AG20443 (cell line): ENCODE results near the gene PCLO.

Experiments used
- DNase-seq: peaks from one replicate; pipeline ENCODE4 v3.0.0; 2012; ENCODE audit warnings: low spot score, mixed read lengths

The PCLO gene

GRCh38 chr7:83162402-83163256 lies at the start of gene PCLO:
Gene PCLO (minus strand): TSS chr7:83162884. CDS start chr7:83162592, 292 bp downstream.
- peak; percentile 55 for DNase-seq

GRCh38 chr7:83211685-83212084 lies 49.0 kb upstream of the PCLO start:
- no peak for DNase-seq

GRCh38 chr7:83210479-83210878 lies 47.8 kb upstream of the PCLO start:
- DNase-seq: no peak

- no peak for DNase-seq
Observed at GRCh38 chr7:83204715-83205114, 42.0 kb upstream of the PCLO start.

GRCh38 chr7:83201355-83201754 lies 38.7 kb upstream of the PCLO start:
- no peak for DNase-seq

GRCh38 chr7:83190659-83191389 lies 28.1 kb upstream of the PCLO start:
- DNase-seq: no peak

- no peak for DNase-seq
Observed at GRCh38 chr7:83178796-83179195, 16.1 kb upstream of the PCLO start.

- no peak for DNase-seq
Observed at GRCh38 chr7:83178066-83178465, 15.4 kb upstream of the PCLO start.

GRCh38 chr7:83173664-83174063 lies 11.0 kb upstream of the PCLO start:
- DNase-seq: no peak

- DNase-seq: no peak
Observed at GRCh38 chr7:83166781-83167180, 4.1 kb upstream of the PCLO start.

- DNase-seq: no peak
Observed at GRCh38 chr7:83161899-83162401, 734 bp downstream of the PCLO start.

- no peak for DNase-seq
Observed at GRCh38 chr7:83161186-83161585, 1.5 kb downstream of the PCLO start.

GRCh38 chr7:83159731-83160130 lies 3.0 kb downstream of the PCLO start:
- no peak for DNase-seq

GRCh38 chr7:83156006-83156405 lies 6.7 kb downstream of the PCLO start:
- DNase-seq: no peak

- DNase-seq: no peak
Observed at GRCh38 chr7:83155407-83155806, 7.3 kb downstream of the PCLO start.

GRCh38 chr7:83153419-83153818 lies 9.3 kb downstream of the PCLO start:
- DNase-seq: no peak

- DNase-seq: no peak
Observed at GRCh38 chr7:83150310-83150709, 12.4 kb downstream of the PCLO start.

GRCh38 chr7:83149466-83149865 lies 13.2 kb downstream of the PCLO start:
- no peak for DNase-seq

GRCh38 chr7:83148776-83149175 lies 13.9 kb downstream of the PCLO start:
- no peak for DNase-seq

- DNase-seq: no peak
Observed at GRCh38 chr7:83143107-83143506, 19.6 kb downstream of the PCLO start.

GRCh38 chr7:83142365-83142764 lies 20.3 kb downstream of the PCLO start:
- no peak for DNase-seq

- no peak for DNase-seq
Observed at GRCh38 chr7:83141927-83142326, 20.8 kb downstream of the PCLO start.
